ENCODE data around the gene COL4A3. TPM values are rescaled to one million over a fixed set of nuclear protein-coding genes. Genes with fewer than 3 reads are reported as not detected.

The COL4A3 gene
- total RNA-seq, 3 donors from 2014 or later, result 2.9 to 3.7 (median 3.3) TPM

- Histone ChIP-seq H3K4me1 (no peaks in the 10 kb centered on the region), H3K27ac (no peak overlapping the region), H3K27me3 (no peaks in the 10 kb centered on the region), H3K4me3 (no peak overlapping the region), H3K9me3 (no peaks in the 10 kb centered on the region), H3K36me3 (no peaks in the 10 kb centered on the region)
- intact Hi-C loops (cut with DNase I; ENCODE audit: low total_unique reads), result loop anchor here (10.0 kb wide), 1 partner anchor 110 kb away; no protein-coding TSS in a partner anchor
- no peak for DNase-seq (ENCODE audit: low spot score in 2 of 2)
- no peak for TF ChIP-seq POLR2AphosphoS5 (IDR thresholded peaks at IDR 0.05)
- TF ChIP-seq POLR2A (IDR thresholded peaks at IDR 0.05), result no peak
- no peak for TF ChIP-seq CTCF (IDR thresholded peaks at IDR 0.05)
These were observed 39.6 kb upstream of the COL4A3 start for GRCh38 chr2:227124811-227125210.

DNA sequence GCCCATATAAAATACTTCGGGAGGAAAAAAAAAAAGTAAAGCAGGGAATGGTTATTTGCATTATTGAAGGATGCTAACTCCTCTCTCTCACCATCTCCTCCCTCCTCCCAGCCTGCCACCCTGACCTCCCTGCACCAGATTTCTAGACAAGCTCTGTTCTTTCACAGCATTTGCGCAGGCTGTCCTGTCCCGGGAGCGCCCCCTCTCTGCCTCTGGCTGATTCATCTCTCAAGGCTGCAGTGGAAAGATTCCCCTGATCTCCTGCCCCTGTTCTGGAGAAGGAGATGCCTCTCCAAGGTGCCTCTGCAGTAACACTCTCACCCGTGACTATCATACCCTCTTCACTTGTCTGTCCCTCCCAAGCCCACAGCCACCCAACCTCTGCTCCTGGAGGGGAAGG, 38.9 kb upstream of the COL4A3 start:
- DNase-seq (ENCODE audit: low spot score in 2 of 2), result no peak
- no peaks in the 10 kb centered on the region for H3K9me3 ChIP-seq
- no peak for TF ChIP-seq CTCF (IDR thresholded peaks at IDR 0.05)
- no peak for TF ChIP-seq POLR2AphosphoS5 (IDR thresholded peaks at IDR 0.05)
- TF ChIP-seq POLR2A (IDR thresholded peaks at IDR 0.05), result no peak
- no peaks in the 10 kb centered on the region for H3K36me3 ChIP-seq
- H3K27me3 ChIP-seq, result no peaks in the 10 kb centered on the region
- no peak overlapping the region for H3K27ac ChIP-seq
- intact Hi-C loops (cut with DNase I; ENCODE audit: low total_unique reads), result loop anchor here (10.0 kb wide), 1 partner anchor 109 kb away; no protein-coding TSS in a partner anchor
- no peak overlapping the region for H3K4me3 ChIP-seq
- H3K4me1 ChIP-seq, result no peaks in the 10 kb centered on the region

DNA sequence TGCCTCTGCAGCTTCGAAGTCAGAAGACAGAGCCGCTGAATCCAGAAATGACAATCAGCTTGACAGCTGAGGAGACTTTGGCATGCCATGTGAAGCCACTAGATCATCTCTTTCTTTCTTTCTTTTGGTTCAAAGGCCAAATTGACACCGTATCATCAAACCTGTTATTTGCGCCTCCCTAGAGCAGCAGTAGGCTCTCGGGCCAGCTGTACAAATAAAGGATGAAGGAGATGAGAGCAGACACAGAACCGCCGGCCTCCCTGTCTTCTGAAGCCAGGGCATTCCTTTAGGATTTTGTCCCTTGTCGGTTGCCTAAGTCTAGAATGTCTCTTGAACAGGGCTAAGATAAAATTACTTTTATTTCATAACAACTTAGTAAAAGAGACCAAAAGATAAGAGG, 37.2 kb upstream of the COL4A3 start:
- DNase-seq (ENCODE audit: low spot score in 2 of 2), result no peak
- intact Hi-C loops (cut with DNase I; ENCODE audit: low total_unique reads), result loop anchor here (10.0 kb wide), 1 partner anchor 108 kb away; no protein-coding TSS in a partner anchor
- H3K27me3 ChIP-seq, result no peaks in the 10 kb centered on the region
- no peaks in the 10 kb centered on the region for H3K4me1 ChIP-seq
- H3K4me3 ChIP-seq, result no peak overlapping the region
- no peaks in the 10 kb centered on the region for H3K9me3 ChIP-seq
- H3K27ac ChIP-seq, result no peak overlapping the region
- TF ChIP-seq POLR2AphosphoS5 (IDR thresholded peaks at IDR 0.05), result no peak
- TF ChIP-seq POLR2A (IDR thresholded peaks at IDR 0.05), result no peak
- TF ChIP-seq CTCF (IDR thresholded peaks at IDR 0.05), result no peak
- no peaks in the 10 kb centered on the region for H3K36me3 ChIP-seq

DNA sequence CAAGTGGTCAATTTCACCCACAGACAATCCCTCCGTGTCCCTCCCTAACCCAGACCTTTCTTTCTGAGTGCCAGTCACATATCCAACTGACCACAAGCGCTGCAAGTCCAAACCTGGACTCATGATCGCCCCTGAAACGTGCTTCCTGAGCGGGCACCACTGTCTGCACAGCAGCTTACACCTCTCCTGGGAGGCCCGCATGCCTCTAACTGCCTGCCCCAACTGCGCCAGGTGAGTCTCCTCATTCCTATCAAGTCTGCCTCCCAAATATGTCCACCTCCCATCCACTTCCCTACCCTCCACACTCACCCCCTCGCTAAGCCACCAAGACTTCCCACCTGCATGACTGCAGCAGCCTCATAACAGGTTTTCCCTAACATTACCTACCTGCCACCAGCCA, 33.8 kb upstream of the COL4A3 start:
- H3K4me1 ChIP-seq, result no peaks in the 10 kb centered on the region
- intact Hi-C loops (cut with DNase I; ENCODE audit: low total_unique reads), result no loop called here
- no peak overlapping the region for H3K27ac ChIP-seq
- no peaks in the 10 kb centered on the region for H3K36me3 ChIP-seq
- TF ChIP-seq CTCF (IDR thresholded peaks at IDR 0.05), result no peak
- no peak for TF ChIP-seq POLR2AphosphoS5 (IDR thresholded peaks at IDR 0.05)
- no peak for TF ChIP-seq POLR2A (IDR thresholded peaks at IDR 0.05)
- H3K27me3 ChIP-seq, result no peaks in the 10 kb centered on the region
- no peaks in the 10 kb centered on the region for H3K9me3 ChIP-seq
- no peak overlapping the region for H3K4me3 ChIP-seq
- no peak for DNase-seq (ENCODE audit: low spot score in 2 of 2)

- intact Hi-C loops (cut with DNase I; ENCODE audit: low total_unique reads), result no loop called here
- DNase-seq (ENCODE audit: low spot score in 2 of 2), result no peak
- H3K27ac ChIP-seq, result no peak overlapping the region
- H3K4me1 ChIP-seq, result no peaks in the 10 kb centered on the region
- no peaks in the 10 kb centered on the region for H3K27me3 ChIP-seq
- no peaks in the 10 kb centered on the region for H3K36me3 ChIP-seq
- TF ChIP-seq POLR2A (IDR thresholded peaks at IDR 0.05), result no peak
- no peak for TF ChIP-seq POLR2AphosphoS5 (IDR thresholded peaks at IDR 0.05)
- no peak for TF ChIP-seq CTCF (IDR thresholded peaks at IDR 0.05)
- no peaks in the 10 kb centered on the region for H3K9me3 ChIP-seq
- no peak overlapping the region for H3K4me3 ChIP-seq
These were observed 31.4 kb upstream of the COL4A3 start for GRCh38 chr2:227132986-227133385.
